ENCODE data around the gene TTC7B.

DNA sequence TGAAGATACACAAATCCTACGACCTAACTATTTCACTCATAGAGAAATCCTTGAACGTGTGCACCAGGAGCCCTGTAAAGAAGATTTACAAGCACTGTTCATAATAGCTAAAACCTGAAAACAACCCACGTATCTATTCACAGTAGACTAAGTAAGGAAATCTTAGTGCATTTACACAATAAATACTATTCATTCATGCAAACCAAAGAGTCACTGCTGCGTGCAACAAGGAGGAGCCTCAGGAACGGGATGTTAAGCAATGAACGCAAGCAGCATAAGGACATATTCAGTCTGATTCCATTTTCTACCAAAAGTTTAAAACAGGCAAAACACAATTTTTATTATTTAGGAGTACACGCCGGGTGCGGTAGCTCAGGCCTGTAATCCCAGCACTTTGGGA lies 176.6 kb downstream of the TTC7B start:
- TF ChIP-seq, protein P1, sequence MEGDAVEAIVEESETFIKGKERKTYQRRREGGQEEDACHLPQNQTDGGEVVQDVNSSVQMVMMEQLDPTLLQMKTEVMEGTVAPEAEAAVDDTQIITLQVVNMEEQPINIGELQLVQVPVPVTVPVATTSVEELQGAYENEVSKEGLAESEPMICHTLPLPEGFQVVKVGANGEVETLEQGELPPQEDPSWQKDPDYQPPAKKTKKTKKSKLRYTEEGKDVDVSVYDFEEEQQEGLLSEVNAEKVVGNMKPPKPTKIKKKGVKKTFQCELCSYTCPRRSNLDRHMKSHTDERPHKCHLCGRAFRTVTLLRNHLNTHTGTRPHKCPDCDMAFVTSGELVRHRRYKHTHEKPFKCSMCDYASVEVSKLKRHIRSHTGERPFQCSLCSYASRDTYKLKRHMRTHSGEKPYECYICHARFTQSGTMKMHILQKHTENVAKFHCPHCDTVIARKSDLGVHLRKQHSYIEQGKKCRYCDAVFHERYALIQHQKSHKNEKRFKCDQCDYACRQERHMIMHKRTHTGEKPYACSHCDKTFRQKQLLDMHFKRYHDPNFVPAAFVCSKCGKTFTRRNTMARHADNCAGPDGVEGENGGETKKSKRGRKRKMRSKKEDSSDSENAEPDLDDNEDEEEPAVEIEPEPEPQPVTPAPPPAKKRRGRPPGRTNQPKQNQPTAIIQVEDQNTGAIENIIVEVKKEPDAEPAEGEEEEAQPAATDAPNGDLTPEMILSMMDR (IDR thresholded peaks at IDR 0.05): no peak
- TF ChIP-seq POLR2A (IDR thresholded peaks at IDR 0.05): no peak
- TF ChIP-seq EP300 (IDR thresholded peaks at IDR 0.05): no peak
- no peak for TF ChIP-seq POLR2AphosphoS5 (IDR thresholded peaks at IDR 0.05)
